Measurements from ENCODE around the gene PPIE. TPM values are rescaled to one million over a fixed set of nuclear protein-coding genes. Genes with fewer than 3 reads are reported as not detected.

Gene PPIE
- polyA plus RNA-seq, 1 donor (not counting 4 experiments of a cell fraction or from before 2014, with no cell fraction given), result 60.6 TPM

DNA sequence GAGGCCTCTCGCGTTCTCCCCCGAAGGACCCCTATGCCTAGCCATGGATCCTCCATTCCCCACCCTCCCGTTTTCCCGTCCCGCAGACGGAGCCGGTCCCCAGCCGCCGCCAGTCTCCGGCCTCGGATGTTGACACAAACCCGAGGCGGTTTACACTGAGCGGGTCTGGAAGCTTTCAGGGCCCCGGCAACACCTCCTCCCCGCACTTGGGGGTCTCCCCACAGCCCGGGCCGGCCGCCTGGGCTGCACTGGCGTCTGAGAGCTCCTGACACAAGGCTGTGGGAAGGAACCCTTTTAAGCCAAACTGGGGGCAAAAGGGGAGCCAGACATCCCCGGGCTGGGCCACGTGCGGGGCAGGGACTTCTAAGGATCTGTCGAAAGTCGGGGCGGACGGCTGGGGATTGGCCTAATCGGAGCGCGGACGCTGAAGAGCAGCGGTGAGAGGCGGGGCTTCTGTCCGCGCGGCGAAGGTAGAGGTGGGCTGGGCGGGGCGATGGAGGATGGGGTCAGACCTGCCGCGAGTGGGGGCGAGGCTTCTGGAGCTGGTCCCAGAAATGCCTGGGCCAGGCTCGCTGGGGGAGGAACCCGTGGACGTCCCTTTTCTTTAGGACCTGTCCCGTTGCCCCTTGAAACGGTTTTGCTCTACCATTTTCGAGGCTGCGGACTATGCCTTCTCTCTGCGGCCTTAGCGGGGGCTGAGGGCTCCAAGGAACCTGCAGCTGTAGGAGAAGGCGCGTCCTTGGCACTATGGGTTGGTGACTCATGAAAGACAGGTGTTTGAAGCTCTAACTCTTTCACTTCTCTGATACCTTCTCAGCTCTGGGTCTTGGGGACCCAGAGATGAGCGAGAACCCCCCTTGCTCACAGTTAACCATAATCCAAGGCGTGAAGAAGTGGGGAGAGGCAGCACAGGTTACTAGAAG is 46.3 kb upstream of the PPIE start:
- TF ChIP-seq, protein P1, sequence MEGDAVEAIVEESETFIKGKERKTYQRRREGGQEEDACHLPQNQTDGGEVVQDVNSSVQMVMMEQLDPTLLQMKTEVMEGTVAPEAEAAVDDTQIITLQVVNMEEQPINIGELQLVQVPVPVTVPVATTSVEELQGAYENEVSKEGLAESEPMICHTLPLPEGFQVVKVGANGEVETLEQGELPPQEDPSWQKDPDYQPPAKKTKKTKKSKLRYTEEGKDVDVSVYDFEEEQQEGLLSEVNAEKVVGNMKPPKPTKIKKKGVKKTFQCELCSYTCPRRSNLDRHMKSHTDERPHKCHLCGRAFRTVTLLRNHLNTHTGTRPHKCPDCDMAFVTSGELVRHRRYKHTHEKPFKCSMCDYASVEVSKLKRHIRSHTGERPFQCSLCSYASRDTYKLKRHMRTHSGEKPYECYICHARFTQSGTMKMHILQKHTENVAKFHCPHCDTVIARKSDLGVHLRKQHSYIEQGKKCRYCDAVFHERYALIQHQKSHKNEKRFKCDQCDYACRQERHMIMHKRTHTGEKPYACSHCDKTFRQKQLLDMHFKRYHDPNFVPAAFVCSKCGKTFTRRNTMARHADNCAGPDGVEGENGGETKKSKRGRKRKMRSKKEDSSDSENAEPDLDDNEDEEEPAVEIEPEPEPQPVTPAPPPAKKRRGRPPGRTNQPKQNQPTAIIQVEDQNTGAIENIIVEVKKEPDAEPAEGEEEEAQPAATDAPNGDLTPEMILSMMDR (optimal IDR thresholded peaks at IDR 0.05 in 1 of 3, IDR thresholded peaks at IDR 0.05 in 1 of 3, conservative IDR thresholded peaks at IDR 0.05 in 1 of 3; ENCODE audit: extremely low read depth in 1 of 3, insufficient read depth in 2 of 3, low read length in 3 of 3), result no peak
- TF ChIP-seq EZH2 (IDR thresholded peaks at IDR 0.05; ENCODE audit: low read length), result peak; percentile 74
- Histone ChIP-seq H3K79me2 (ENCODE audit: control insufficient read depth, insufficient read depth, low read length) (no peaks in the 10 kb centered on the region), H2AFZ (ENCODE audit: control insufficient read depth, low read length) (no peak overlapping the region), H3K36me3 (ENCODE audit: control insufficient read depth in 2 of 2, extremely low read depth in 1 of 2, insufficient read depth in 2 of 2, low read length in 2 of 2) (no peaks in the 10 kb centered on the region), H3K9me1 (ENCODE audit: control insufficient read depth, extremely low read depth, insufficient read depth, low read length) (no peaks in the 10 kb centered on the region), H3K27ac (ENCODE audit: control insufficient read depth, insufficient read depth, low read length) (no peak overlapping the region), H3K4me2 (ENCODE audit: control insufficient read depth, extremely low read depth, insufficient read depth, low read depth, low read length) (peak overlapping the region; percentile 49), H3K9me3 (ENCODE audit: control insufficient read depth, low read depth, low read length) (no peaks in the 10 kb centered on the region), H3K27me3 (ENCODE audit: control insufficient read depth, extremely low read depth, insufficient read depth, low read length) (peaks cover 73% of the 10 kb centered on the region), H3K4me3 (ENCODE audit: control insufficient read depth in 2 of 3, extremely low read depth in 1 of 3, insufficient read depth in 2 of 3, low read depth in 1 of 3, low read length in 3 of 3) (peak overlapping the region in 2 of 3 experiments; percentile 9 to 61), H3K9ac (ENCODE audit: control insufficient read depth, extremely low read depth, insufficient read depth, low read length) (no peak overlapping the region), H4K20me1 (ENCODE audit: control insufficient read depth, extremely low read depth, insufficient read depth, low read length) (no peaks in the 10 kb centered on the region), H3K4me1 (ENCODE audit: control insufficient read depth, extremely low read depth, insufficient read depth, low read length) (peaks cover 8% of the 10 kb centered on the region)
- DNase-seq (ENCODE audit: low read depth, low spot score) (no peak), FAIRE-seq (peak; percentile 48)
- dilution Hi-C loops (cut with MboI; ENCODE audit: extremely low pct_ligation_motif_present, low sequenced_read_pairs), result no loop called here

- Histone ChIP-seq H3K4me3 (ENCODE audit: control insufficient read depth in 2 of 3, extremely low read depth in 1 of 3, insufficient read depth in 2 of 3, low read depth in 1 of 3, low read length in 3 of 3) (no peak overlapping the region), H2AFZ (ENCODE audit: control insufficient read depth, low read length) (no peak overlapping the region), H3K36me3 (ENCODE audit: control insufficient read depth in 2 of 2, extremely low read depth in 1 of 2, insufficient read depth in 2 of 2, low read length in 2 of 2) (no peaks in the 10 kb centered on the region), H3K9me1 (ENCODE audit: control insufficient read depth, extremely low read depth, insufficient read depth, low read length) (no peaks in the 10 kb centered on the region), H3K27me3 (ENCODE audit: control insufficient read depth, extremely low read depth, insufficient read depth, low read length) (peaks cover 77% of the 10 kb centered on the region), H3K79me2 (ENCODE audit: control insufficient read depth, insufficient read depth, low read length) (no peaks in the 10 kb centered on the region), H3K27ac (ENCODE audit: control insufficient read depth, insufficient read depth, low read length) (no peak overlapping the region), H4K20me1 (ENCODE audit: control insufficient read depth, extremely low read depth, insufficient read depth, low read length) (no peaks in the 10 kb centered on the region), H3K4me2 (ENCODE audit: control insufficient read depth, extremely low read depth, insufficient read depth, low read depth, low read length) (no peak overlapping the region), H3K9me3 (ENCODE audit: control insufficient read depth, low read depth, low read length) (no peaks in the 10 kb centered on the region), H3K4me1 (ENCODE audit: control insufficient read depth, extremely low read depth, insufficient read depth, low read length) (peaks cover 8% of the 10 kb centered on the region), H3K9ac (ENCODE audit: control insufficient read depth, extremely low read depth, insufficient read depth, low read length) (no peak overlapping the region)
- FAIRE-seq, result no peak
- no peak for DNase-seq (ENCODE audit: low read depth, low spot score)
- dilution Hi-C loops (cut with MboI; ENCODE audit: extremely low pct_ligation_motif_present, low sequenced_read_pairs), result no loop called here
- TF ChIP-seq EZH2 (IDR thresholded peaks at IDR 0.05; ENCODE audit: low read length), result no peak
- TF ChIP-seq, protein P1 (optimal IDR thresholded peaks at IDR 0.05 in 1 of 3, IDR thresholded peaks at IDR 0.05 in 1 of 3, conservative IDR thresholded peaks at IDR 0.05 in 1 of 3; ENCODE audit: extremely low read depth in 1 of 3, insufficient read depth in 2 of 3, low read length in 3 of 3), result no peak
These were observed 44.7 kb upstream of the PPIE start for GRCh38 chr1:39694026-39694425.
